ENCODE data around the gene ECE2.

GRCh38 chr3:184283681-184284080 lies 7.9 kb downstream of the ECE2 start:
- TF ChIP-seq CTCF (IDR thresholded peaks at IDR 0.05; ENCODE audit: low read length) (no peak), EZH2 (optimal IDR thresholded peaks at IDR 0.05; ENCODE audit: low read depth, low read length) (no peak), EZH2phosphoT487 (IDR thresholded peaks at IDR 0.05; ENCODE audit: low read length) (no peak)

Measured in MM.1S (cell line).